HG02981 (cell line): Measurements from ENCODE around the gene EGFL7.
"Not testable (repeated sequence)": the region's sequence is repeated elsewhere in the genome, so short reads cannot be mapped to it uniquely, and the experiment has no call there.

Experiments
- ATAC-seq: cut with Tn5 transposase; IDR thresholded peaks from one replicate; pipeline ENCODE4 v1.9.1; 2021; ENCODE audit warnings: mild to moderate bottlenecking, moderate library complexity; ENCODE audit not compliant: unreplicated experiment

The EGFL7 gene

DNA sequence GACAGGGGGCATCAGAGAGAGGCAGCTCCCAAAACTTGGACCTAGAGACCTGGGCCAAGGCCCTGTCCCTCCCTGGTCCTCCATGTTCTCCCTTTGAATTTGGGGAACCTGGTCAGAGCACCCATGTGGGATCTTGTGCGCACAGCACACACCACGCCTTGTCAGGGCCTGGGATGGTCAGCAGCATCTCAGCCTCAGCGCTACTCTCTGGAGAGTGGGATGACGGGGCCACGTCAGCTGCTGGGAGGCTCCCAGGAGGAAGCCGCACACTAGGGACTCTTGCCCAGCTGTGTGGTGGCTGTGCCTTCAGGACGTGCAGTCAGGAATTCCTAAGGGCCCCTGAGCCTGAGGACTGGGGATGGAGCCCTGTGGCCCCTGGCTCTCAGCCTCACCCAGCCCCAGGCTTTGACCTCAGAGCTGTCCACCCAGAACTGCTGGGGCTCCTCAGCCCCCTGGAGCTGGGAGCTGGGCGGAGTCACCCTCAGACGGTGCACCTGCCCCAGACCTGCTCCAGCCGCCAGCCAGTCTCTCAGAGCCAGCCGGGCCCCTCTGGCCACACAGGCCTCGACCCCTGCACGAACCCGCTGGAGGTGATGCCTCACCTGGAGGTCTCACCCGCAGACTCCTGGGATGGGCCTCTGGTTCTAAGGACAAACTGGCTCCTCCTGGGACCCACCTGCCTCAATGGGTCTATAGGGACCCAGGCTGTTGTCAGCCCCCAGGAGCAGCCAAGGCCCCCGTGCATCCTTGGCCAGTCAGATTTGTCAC lies 38.3 kb upstream of the EGFL7 start:
- no peak for ATAC-seq

GRCh38 chr9:136625101-136626065 lies 37.3 kb upstream of the EGFL7 start:
- no peak for ATAC-seq

- no peak for ATAC-seq
Measured at GRCh38 chr9:136626066-136626725, 36.5 kb upstream of the EGFL7 start.

- no peak for ATAC-seq
Measured at GRCh38 chr9:136626740-136627642, 35.7 kb upstream of the EGFL7 start.

DNA sequence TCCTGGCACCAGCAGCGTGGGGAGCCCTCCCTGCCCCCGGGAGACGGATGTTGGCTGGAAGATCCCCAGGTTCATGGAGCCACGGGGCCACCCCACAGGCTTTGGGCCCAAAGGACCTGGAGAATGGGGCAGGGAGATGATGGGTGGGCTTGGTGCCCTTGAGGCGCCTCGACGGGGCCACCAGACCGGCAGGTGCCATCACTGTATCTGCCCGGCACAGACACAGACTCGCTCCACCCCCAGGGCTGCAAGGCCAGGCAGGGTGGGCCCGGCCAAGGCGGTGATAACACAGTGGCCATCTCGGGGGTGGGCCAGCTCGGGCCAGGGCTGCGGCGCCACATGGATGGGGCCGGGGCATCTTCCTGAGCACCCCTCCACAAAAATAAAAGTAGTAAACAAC lies 35.0 kb upstream of the EGFL7 start:
- ATAC-seq = no peak

- ATAC-seq = no peak
Measured at GRCh38 chr9:136628268-136628667, 34.4 kb upstream of the EGFL7 start.

DNA sequence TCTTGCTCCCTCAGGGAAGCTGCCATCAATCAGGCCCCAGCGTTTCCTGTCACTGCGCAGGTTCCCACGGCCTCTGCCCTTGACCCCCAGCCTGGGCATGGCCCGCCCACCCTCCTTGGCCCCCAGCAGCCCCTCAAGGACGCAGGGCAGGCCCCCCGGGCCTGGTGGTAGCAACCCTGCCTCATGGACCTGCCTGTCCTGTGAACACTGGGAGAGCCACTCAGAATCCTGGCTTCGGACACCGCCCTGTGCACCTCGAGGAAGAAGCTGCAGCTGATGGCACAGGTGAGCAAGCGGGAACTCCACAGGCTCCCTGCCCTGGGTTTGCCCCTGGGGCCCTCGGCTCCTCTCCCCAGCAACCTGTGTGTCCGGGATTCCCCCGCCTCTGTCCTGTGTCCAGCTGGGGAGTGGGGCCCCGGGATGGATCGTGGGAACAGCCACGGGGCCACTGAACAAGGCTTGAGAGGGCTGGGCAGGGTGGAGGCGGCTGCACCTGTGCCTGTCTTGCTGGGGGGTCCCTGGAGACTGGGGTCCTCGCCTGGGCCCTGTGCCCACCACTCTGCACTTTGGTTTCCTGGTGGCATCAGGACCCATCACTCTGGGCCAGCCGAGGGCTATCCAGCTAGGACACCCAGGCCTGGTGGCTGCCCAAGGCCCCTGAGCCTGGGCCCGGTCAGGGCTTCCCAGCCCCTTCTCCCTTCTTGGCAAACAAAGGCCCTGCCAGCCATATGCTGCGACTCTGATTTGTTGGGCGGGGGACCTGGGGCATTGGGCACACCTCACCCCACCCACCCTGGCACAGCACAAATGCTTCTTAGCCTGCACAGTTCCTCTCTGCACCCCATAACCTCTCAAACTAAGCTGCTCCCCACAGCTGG lies 33.5 kb upstream of the EGFL7 start:
- ATAC-seq = no peak

DNA sequence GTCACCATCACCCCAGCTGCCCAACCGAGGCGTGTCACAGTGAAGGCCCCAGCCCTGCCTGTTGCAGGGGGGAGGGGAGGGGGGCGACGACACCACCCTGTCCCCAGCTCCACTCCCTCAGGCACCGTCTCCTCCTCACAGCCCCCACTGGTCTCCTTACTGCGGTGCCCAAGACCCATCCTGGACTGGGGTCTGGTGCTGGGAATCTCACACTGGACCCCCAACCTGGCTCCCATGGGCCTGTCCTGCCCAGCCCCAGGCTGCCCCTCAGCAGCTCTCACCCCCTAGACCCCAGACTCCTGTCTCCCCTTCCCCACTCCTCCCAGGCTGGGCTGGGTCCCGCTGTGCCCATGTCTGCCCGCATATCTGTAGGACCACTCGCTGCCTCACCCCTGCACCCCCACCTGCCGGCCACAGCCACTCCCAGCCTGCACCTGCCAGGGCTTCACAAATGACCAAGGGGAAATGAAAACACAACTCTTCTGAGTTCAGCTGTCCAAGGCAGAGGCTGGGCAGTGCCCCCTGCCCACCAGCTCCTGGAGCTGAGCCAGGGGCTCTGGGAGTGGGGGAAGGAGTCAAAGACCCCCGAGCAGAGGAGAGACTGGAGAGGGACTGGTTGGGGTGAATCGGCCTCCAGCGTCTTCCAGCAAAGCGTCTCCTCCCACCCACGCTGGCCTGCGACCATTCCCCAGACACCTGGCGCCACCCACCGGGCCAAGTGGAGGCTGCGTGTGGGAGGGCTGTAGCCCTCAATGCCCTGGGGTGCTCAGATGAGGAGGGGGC lies 32.6 kb upstream of the EGFL7 start:
- ATAC-seq = no peak

DNA sequence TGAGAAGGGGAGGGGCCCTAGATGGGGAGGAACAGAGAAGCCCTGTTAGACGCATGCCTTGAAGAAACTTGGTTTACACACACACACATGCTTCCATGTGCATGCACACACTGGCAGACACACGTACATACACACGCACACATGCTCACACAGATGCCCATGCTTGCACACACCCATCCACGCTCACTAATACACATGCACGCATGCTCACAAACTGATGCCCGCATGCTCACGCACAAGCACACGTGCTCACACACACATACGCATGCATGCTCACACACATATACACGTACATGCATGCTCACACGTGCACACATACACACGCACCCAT lies 32.1 kb upstream of the EGFL7 start:
- ATAC-seq = no peak

GRCh38 chr9:136631038-136632000 lies 31.4 kb upstream of the EGFL7 start:
- no peak for ATAC-seq

DNA sequence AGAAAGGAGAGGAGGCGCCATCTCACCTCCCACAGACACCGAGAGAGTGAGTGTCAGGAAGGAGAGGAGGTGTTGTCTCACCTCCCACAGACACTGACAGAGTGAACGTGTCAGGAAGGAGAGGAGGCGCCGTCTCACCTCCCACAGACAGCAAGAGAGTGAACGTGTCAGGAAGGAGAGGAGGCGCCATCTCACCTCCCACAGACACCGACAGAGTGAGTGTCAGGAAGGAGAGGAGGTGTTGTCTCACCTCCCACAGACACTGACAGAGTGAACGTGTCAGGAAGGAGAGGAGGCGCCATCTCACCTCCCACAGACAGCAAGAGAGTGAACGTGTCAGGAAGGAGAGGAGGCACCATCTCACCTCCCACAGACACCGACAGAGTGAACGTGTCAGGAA lies 30.6 kb upstream of the EGFL7 start:
- ATAC-seq = not testable (repeated sequence)

- not testable (repeated sequence) for ATAC-seq
Measured at GRCh38 chr9:136632491-136633106, 30.1 kb upstream of the EGFL7 start.

DNA sequence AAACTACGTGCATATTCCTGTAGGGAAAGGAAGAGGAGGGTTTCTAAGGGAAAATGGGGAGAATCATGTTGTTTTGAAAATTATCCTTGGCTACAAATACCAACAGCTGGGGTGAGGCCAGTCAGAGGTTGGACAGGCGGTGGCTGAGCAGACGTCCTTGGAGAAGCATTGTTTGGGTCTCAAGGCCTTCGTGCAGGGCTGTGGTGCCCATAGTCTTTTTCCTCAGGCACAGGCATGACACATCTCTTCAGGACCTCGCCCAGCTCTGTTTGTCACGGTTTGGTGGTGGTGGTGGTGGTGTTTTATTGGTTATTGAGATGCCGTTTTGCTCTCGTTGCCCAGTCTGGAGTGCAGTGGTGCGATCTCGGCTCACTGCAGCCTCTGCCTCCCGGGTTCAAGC lies 27.8 kb upstream of the EGFL7 start:
- no peak for ATAC-seq

DNA sequence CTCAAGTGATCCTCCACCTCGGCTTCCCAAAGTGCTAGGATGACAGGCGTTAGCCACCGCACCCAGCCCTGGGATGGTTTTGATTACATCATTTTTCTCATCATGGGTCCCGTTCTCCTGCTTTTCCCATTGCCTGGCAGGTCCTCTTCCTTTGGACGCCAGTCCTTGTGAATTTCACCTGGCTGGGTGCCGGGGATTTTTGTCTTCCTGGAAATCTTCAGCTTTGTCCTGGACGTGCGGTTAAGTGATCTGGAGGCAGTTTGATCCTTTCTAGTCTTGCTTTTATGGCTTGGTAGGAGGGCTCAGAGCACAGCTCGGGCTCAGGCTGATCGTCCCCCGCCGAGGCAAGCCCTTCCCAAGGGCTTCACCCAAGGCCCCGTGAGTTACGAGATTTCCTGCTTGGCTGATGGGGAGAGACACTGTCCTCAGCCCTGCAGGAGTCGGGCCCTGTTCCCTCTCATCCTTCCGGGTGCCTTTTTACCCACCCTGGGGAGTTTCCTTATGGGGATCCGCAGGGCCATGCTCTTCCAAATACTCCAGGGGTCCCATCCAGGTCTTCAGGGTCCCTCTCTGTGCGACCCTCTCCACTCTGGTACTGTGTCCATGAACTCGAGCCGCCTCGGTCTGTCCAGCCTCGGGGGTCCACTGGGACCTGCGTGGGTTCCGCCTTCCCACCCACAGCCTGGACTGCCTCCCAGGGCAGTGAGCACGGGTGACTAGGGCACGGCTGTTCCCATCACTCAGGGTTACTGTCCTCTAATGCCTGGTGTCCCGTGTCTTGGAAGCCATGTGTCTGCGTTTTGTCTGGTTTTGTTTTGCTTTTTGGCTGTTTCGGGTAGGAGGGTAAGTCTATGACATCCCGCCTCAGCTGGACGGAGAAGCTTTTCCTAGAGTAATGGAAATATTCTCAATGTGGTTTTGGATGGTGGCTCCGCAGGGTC lies 22.3 kb upstream of the EGFL7 start:
- ATAC-seq = no peak

DNA sequence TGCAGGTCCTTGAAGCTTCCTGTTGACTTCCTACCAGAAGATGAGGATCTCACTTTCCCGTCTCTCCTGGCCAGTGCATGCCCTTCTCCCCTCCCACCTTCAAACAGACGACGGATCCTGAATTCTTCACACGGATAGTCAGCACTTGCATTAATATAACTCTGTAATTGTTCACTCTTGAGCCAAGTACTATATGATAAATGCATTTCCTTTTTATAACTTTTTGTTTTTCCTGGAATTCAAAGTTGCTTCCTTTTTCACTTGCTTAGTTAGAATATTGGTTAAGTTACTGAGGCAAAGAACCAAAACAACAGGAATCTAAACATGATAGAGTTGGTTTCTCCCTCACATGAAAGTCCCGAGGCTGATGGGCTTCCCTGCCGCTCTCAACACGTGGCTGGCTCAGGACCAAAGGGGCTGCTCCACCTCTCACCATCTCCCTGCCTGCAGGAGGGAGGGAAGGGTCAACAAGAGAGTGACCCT lies 20.2 kb upstream of the EGFL7 start:
- no peak for ATAC-seq
